Measurements from ENCODE around the gene NOLC1. TPM values are rescaled to one million over a fixed set of nuclear protein-coding genes. Genes with fewer than 3 reads are reported as not detected.

Gene NOLC1
- total RNA-seq, 1 experiment from 2014 or later: 22.6 TPM

- H3K79me2 ChIP-seq (ENCODE audit: low read length): peaks cover 45% of the 10 kb centered on the region
- H3K36me3 ChIP-seq (ENCODE audit: insufficient read depth, low read length): peaks cover 24% of the 10 kb centered on the region; the same call in 1 of the 2 replicates
- no peaks in the 10 kb centered on the region for H3K9me2 ChIP-seq (replicated peaks; ENCODE audit: insufficient read depth, low read length)
- no peak for DNase-seq
- no peak overlapping the region for H2AFZ ChIP-seq (ENCODE audit: low read length)
- H3K4me2 ChIP-seq (ENCODE audit: low read depth, low read length, poor library complexity, severe bottlenecking): no peak overlapping the region
- H4K20me1 ChIP-seq (ENCODE audit: insufficient read depth, low read depth, low read length): no peaks in the 10 kb centered on the region
- H3K9me3 ChIP-seq (ENCODE audit: low read length): no peaks in the 10 kb centered on the region
- no peak overlapping the region for H3K9ac ChIP-seq (ENCODE audit: low read length)
- no peaks in the 10 kb centered on the region for H3K27me3 ChIP-seq (ENCODE audit: low read length)
- peaks cover 7% of the 10 kb centered on the region for H3K4me1 ChIP-seq (ENCODE audit: low read length)
- H3K27ac ChIP-seq (ENCODE audit: low read length): no peak overlapping the region
- H3K4me3 ChIP-seq (ENCODE audit: low read length): no peak overlapping the region
Measured at GRCh38 chr10:102157224-102157623, 5.0 kb downstream of the NOLC1 start.

DNA sequence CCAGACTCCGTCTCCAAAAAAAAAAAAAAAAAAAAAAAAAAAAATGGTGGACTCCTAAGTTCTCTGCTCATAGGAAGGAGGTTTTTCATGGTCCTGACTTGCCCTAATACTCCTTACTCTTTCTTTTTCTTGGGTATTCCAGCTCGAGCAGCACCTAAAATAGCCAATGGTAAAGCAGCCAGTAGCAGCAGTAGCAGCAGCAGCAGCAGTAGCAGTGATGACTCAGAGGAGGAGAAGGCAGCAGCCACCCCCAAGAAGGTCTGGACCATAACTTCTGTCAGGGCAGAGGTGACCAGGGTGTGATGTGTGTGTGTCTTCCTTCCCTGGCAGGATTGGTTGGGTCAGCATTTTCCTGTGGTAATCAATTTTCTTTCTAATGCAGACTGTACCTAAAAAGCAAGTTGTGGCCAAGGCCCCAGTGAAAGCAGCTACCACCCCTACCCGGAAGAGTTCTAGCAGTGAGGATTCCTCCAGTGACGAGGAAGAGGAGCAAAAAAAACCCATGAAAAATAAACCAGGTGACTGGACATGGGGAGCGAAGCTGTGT is 6.9 kb downstream of the NOLC1 start:
- H3K36me3 ChIP-seq (ENCODE audit: insufficient read depth, low read length): peaks cover 25% of the 10 kb centered on the region; the same call in 1 of the 2 replicates
- no peak overlapping the region for H3K4me2 ChIP-seq (ENCODE audit: low read depth, low read length, poor library complexity, severe bottlenecking)
- no peak overlapping the region for H3K27ac ChIP-seq (ENCODE audit: low read length)
- no peak overlapping the region for H3K4me3 ChIP-seq (ENCODE audit: low read length)
- no peak for DNase-seq
- no peaks in the 10 kb centered on the region for H3K4me1 ChIP-seq (ENCODE audit: low read length)
- peaks cover 26% of the 10 kb centered on the region for H3K79me2 ChIP-seq (ENCODE audit: low read length)
- no peaks in the 10 kb centered on the region for H3K9me3 ChIP-seq (ENCODE audit: low read length)
- H3K9me2 ChIP-seq (replicated peaks; ENCODE audit: insufficient read depth, low read length): no peaks in the 10 kb centered on the region
- H4K20me1 ChIP-seq (ENCODE audit: insufficient read depth, low read depth, low read length): no peaks in the 10 kb centered on the region
- no peaks in the 10 kb centered on the region for H3K27me3 ChIP-seq (ENCODE audit: low read length)
- H3K9ac ChIP-seq (ENCODE audit: low read length): no peak overlapping the region
- no peak overlapping the region for H2AFZ ChIP-seq (ENCODE audit: low read length)

GRCh38 chr10:102159831-102160230 is 7.6 kb downstream of the NOLC1 start:
- H3K9ac ChIP-seq (ENCODE audit: low read length): no peak overlapping the region
- H3K4me1 ChIP-seq (ENCODE audit: low read length): no peaks in the 10 kb centered on the region
- H3K27me3 ChIP-seq (ENCODE audit: low read length): no peaks in the 10 kb centered on the region
- no peaks in the 10 kb centered on the region for H3K9me2 ChIP-seq (replicated peaks; ENCODE audit: insufficient read depth, low read length)
- H3K27ac ChIP-seq (ENCODE audit: low read length): no peak overlapping the region
- peaks cover 23% of the 10 kb centered on the region; the same call in 1 of the 2 replicates for H3K36me3 ChIP-seq (ENCODE audit: insufficient read depth, low read length)
- H3K4me2 ChIP-seq (ENCODE audit: low read depth, low read length, poor library complexity, severe bottlenecking): no peak overlapping the region
- no peak overlapping the region for H2AFZ ChIP-seq (ENCODE audit: low read length)
- H3K4me3 ChIP-seq (ENCODE audit: low read length): no peak overlapping the region
- no peak for DNase-seq
- peaks cover 19% of the 10 kb centered on the region for H3K79me2 ChIP-seq (ENCODE audit: low read length)
- no peaks in the 10 kb centered on the region for H3K9me3 ChIP-seq (ENCODE audit: low read length)
- no peaks in the 10 kb centered on the region for H4K20me1 ChIP-seq (ENCODE audit: insufficient read depth, low read depth, low read length)

DNA sequence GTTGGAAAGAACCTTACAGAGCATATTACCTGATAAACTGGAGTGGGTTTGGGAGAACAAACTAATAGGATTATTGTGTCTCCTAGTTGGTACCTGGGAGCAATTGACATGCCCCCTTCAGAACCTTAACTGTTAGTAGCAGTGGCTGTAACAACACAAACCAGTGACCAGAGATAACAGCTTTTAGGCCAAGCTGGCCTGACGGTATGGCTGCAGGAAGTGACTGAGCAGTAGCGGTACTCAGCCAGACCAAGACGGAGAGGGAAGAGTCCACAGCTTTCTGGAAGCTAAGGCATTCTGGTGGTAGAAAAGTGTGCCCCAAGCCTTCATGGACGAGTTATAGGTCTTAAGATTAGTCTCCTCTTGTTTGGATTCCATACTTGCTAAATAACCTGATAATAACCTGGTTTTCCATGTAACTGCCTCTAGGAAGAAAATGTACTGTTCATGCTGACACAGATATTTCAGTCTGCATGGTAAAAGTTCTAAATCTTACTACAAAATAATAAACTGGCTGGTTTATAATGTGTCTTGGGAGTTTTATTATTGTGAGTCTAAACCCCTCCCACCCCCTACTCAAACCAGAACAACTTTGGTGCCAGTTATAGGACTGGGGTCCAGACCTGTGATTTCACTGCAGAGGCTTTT is 11.3 kb downstream of the NOLC1 start:
- Histone ChIP-seq H3K36me3 (ENCODE audit: insufficient read depth, low read length) (peaks cover 14% of the 10 kb centered on the region; the same call in 1 of the 2 replicates), H3K27me3 (ENCODE audit: low read length) (no peaks in the 10 kb centered on the region), H4K20me1 (ENCODE audit: insufficient read depth, low read depth, low read length) (no peaks in the 10 kb centered on the region), H3K4me3 (ENCODE audit: low read length) (no peak overlapping the region), H3K4me2 (ENCODE audit: low read depth, low read length, poor library complexity, severe bottlenecking) (no peak overlapping the region), H3K9ac (ENCODE audit: low read length) (no peak overlapping the region), H3K9me2 (replicated peaks; ENCODE audit: insufficient read depth, low read length) (no peaks in the 10 kb centered on the region), H3K9me3 (ENCODE audit: low read length) (no peaks in the 10 kb centered on the region), H2AFZ (ENCODE audit: low read length) (no peak overlapping the region), H3K79me2 (ENCODE audit: low read length) (no peaks in the 10 kb centered on the region), H3K4me1 (ENCODE audit: low read length) (no peaks in the 10 kb centered on the region), H3K27ac (ENCODE audit: low read length) (no peak overlapping the region)
- no peak for DNase-seq

DNA sequence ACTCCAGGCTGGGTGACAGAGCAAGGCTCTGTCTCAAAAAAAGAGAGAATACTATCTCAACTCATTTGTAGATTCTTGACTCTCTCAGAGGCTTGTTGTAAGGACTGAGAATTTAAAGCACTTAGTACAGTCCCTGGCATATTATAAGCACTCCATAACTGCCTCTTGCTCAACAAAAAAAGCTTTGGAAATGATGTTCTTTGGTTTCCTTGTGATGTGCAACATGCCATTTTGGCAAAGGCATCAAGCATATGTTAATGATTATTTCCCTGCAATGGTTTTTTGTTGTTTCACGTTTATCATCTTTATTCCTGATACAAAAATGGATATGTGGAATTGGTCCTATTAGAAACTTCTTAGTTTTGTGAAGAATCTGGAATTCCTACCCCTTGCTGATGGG is 15.7 kb downstream of the NOLC1 start:
- H2AFZ ChIP-seq (ENCODE audit: low read length): no peak overlapping the region
- H3K4me1 ChIP-seq (ENCODE audit: low read length): peaks cover 4% of the 10 kb centered on the region
- no peak overlapping the region for H3K27ac ChIP-seq (ENCODE audit: low read length)
- no peak overlapping the region for H3K9ac ChIP-seq (ENCODE audit: low read length)
- H4K20me1 ChIP-seq (ENCODE audit: insufficient read depth, low read depth, low read length): no peaks in the 10 kb centered on the region
- no peak for DNase-seq
- H3K9me3 ChIP-seq (ENCODE audit: low read length): no peaks in the 10 kb centered on the region
- H3K27me3 ChIP-seq (ENCODE audit: low read length): no peaks in the 10 kb centered on the region
- H3K4me2 ChIP-seq (ENCODE audit: low read depth, low read length, poor library complexity, severe bottlenecking): no peak overlapping the region
- no peak overlapping the region for H3K4me3 ChIP-seq (ENCODE audit: low read length)
- H3K9me2 ChIP-seq (replicated peaks; ENCODE audit: insufficient read depth, low read length): no peaks in the 10 kb centered on the region
- H3K79me2 ChIP-seq (ENCODE audit: low read length): no peaks in the 10 kb centered on the region
- peaks cover 4% of the 10 kb centered on the region; the same call in 1 of the 2 replicates for H3K36me3 ChIP-seq (ENCODE audit: insufficient read depth, low read length)

GRCh38 chr10:102170602-102171001 is 18.4 kb downstream of the NOLC1 start:
- Histone ChIP-seq H3K9ac (ENCODE audit: low read length) (no peak overlapping the region), H3K4me2 (ENCODE audit: low read depth, low read length, poor library complexity, severe bottlenecking) (no peak overlapping the region), H3K79me2 (ENCODE audit: low read length) (no peaks in the 10 kb centered on the region), H4K20me1 (ENCODE audit: insufficient read depth, low read depth, low read length) (no peaks in the 10 kb centered on the region), H3K27ac (ENCODE audit: low read length) (no peak overlapping the region), H3K4me1 (ENCODE audit: low read length) (peaks cover 4% of the 10 kb centered on the region), H3K9me3 (ENCODE audit: low read length) (no peaks in the 10 kb centered on the region), H2AFZ (ENCODE audit: low read length) (no peak overlapping the region), H3K4me3 (ENCODE audit: low read length) (no peak overlapping the region), H3K9me2 (replicated peaks; ENCODE audit: insufficient read depth, low read length) (no peaks in the 10 kb centered on the region), H3K27me3 (ENCODE audit: low read length) (no peaks in the 10 kb centered on the region), H3K36me3 (ENCODE audit: insufficient read depth, low read length) (no peaks in the 10 kb centered on the region)
- DNase-seq: no peak

GRCh38 chr10:102172288-102172687 is 20.1 kb downstream of the NOLC1 start:
- Histone ChIP-seq H3K4me2 (ENCODE audit: low read depth, low read length, poor library complexity, severe bottlenecking) (no peak overlapping the region), H3K9ac (ENCODE audit: low read length) (no peak overlapping the region), H4K20me1 (ENCODE audit: insufficient read depth, low read depth, low read length) (no peaks in the 10 kb centered on the region), H3K79me2 (ENCODE audit: low read length) (no peaks in the 10 kb centered on the region), H3K27ac (ENCODE audit: low read length) (no peak overlapping the region), H3K9me2 (replicated peaks; ENCODE audit: insufficient read depth, low read length) (no peaks in the 10 kb centered on the region), H3K4me1 (ENCODE audit: low read length) (peaks cover 4% of the 10 kb centered on the region), H3K9me3 (ENCODE audit: low read length) (no peaks in the 10 kb centered on the region), H3K4me3 (ENCODE audit: low read length) (no peak overlapping the region), H3K36me3 (ENCODE audit: insufficient read depth, low read length) (no peaks in the 10 kb centered on the region), H2AFZ (ENCODE audit: low read length) (no peak overlapping the region), H3K27me3 (ENCODE audit: low read length) (no peaks in the 10 kb centered on the region)
- no peak for DNase-seq

DNA sequence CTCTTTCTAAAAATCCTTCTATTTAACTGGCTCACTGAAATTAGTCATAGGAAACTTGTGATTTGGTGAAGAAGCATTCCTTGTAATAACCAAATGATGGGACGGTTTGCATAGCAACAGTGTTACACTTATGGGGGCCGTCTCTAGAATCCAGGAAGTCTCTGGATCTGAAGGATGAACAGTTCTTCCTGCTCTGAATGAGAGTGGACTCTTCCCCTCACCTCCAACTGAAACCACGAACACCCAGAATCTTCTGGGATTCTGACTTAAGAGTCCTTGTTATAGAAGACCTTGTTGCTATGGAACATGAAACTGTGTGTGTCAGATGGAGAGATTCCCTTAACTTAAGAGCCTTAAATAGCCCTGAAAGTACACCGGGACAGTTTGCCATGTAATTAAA is 23.2 kb downstream of the NOLC1 start:
- H4K20me1 ChIP-seq (ENCODE audit: insufficient read depth, low read depth, low read length): no peaks in the 10 kb centered on the region
- no peak for DNase-seq
- no peaks in the 10 kb centered on the region for H3K9me3 ChIP-seq (ENCODE audit: low read length)
- H3K4me3 ChIP-seq (ENCODE audit: low read length): no peak overlapping the region
- H3K27ac ChIP-seq (ENCODE audit: low read length): no peak overlapping the region
- no peaks in the 10 kb centered on the region for H3K9me2 ChIP-seq (replicated peaks; ENCODE audit: insufficient read depth, low read length)
- H3K79me2 ChIP-seq (ENCODE audit: low read length): no peaks in the 10 kb centered on the region
- H3K36me3 ChIP-seq (ENCODE audit: insufficient read depth, low read length): no peaks in the 10 kb centered on the region
- no peak overlapping the region for H2AFZ ChIP-seq (ENCODE audit: low read length)
- no peak overlapping the region for H3K4me2 ChIP-seq (ENCODE audit: low read depth, low read length, poor library complexity, severe bottlenecking)
- no peaks in the 10 kb centered on the region for H3K4me1 ChIP-seq (ENCODE audit: low read length)
- no peaks in the 10 kb centered on the region for H3K27me3 ChIP-seq (ENCODE audit: low read length)
- H3K9ac ChIP-seq (ENCODE audit: low read length): no peak overlapping the region

Data from Karpas-422 (cell line).